K562 (cell line): ENCODE data around the gene CCR2. TPM values are rescaled to one million over a fixed set of nuclear protein-coding genes. Genes with fewer than 3 reads are reported as not detected.
A peak's percentile ranks its signal among the peaks of the same experiment; 100 is the strongest.

Source experiments
- ATAC-seq: fragments of 200-7000 bp; cut with Tn5 transposase; 3 replicates; pipeline ENCODE4 v1.9.1; 2020; ENCODE audit warnings: moderate library complexity
- BruUV-seq: library from RNA; stranded (reverse); fragments of 400-500 nt; replicated peaks from 2 replicates; lab custom pipeline; 2021; lab: Mats Ljungman, UMichigan
- CTCF ChIA-PET: fragments of 300-600 bp; formaldehyde crosslinking; extraction: SDS; loops from one replicate; lab custom pipeline; 2021; ENCODE audit warnings: low intra/inter-chr PET ratio; lab: Yijun Ruan, JAX
- POLR2A ChIA-PET: fragments of 300-600, 350-650 bp; sonication (Branson Sonifier 250); formaldehyde crosslinking; extraction: SDS; loops from one replicate; lab custom pipeline; 2021; ENCODE audit warnings: antibody characterized with exemption, inconsistent platforms; lab: Yijun Ruan, JAX
- DNase-seq, 4 experiments: peaks; one replicate each; pipeline versions ENCODE4 v3.0.0 to v3.0.0-alpha.2; 2011 to 2018; ENCODE audit warnings: low spot score in 3 of 4, mixed read lengths in 3 of 4; ENCODE audit errors: extremely low read depth in 1 of 4
- FAIRE-seq: peaks from 2 replicates; lab custom pipeline; 2011; peaks lifted over from hg19 to GRCh38; lab: Jason Lieb, UNC
- H2AFZ ChIP-seq: 2 replicates; pipeline ENCODE4 v1.6.0; 2011; ENCODE audit warnings: low read depth, low read length, control low read depth, inconsistent platforms
- H3K27ac ChIP-seq: fragments of 200-600 bp; 3 replicates; pipeline ENCODE4 v1.8.0; 2011; ENCODE audit warnings: low read depth, mild to moderate bottlenecking, control low read depth, inconsistent platforms, low read length, moderate library complexity, mixed read lengths; ENCODE audit errors: extremely low read depth
- H3K27me3 ChIP-seq, 2 experiments: fragments of 300-600 bp in 1 of 2; 2 replicates in 1 of 2; 3 replicates in 1 of 2; pipeline versions ENCODE4 v1.6.0 to v1.8.0; 2011; ENCODE audit warnings: inconsistent platforms in 2 of 2, low read length in 2 of 2, mild to moderate bottlenecking in 1 of 2, mixed read lengths in 1 of 2, moderate library complexity in 1 of 2; ENCODE audit not compliant: control insufficient read depth in 2 of 2, insufficient read depth in 2 of 2
- H3K36me3 ChIP-seq: fragments of 300-600 bp; 3 replicates; pipeline ENCODE4 v1.8.0; 2011; ENCODE audit warnings: mild to moderate bottlenecking, low read length, inconsistent platforms; ENCODE audit not compliant: control insufficient read depth, insufficient read depth
- H3K4me1 ChIP-seq, 2 experiments: fragments of 200-600 bp in 1 of 2; replicated peaks in 1 of 2; 2 replicates in 1 of 2; 3 replicates in 1 of 2; pipeline versions ENCODE4 v1.5.1 to v1.8.0; 2011; ENCODE audit warnings: inconsistent platforms in 2 of 2, low read length in 2 of 2, mild to moderate bottlenecking in 1 of 2, mixed read lengths in 1 of 2, moderate library complexity in 1 of 2; ENCODE audit not compliant: control insufficient read depth in 2 of 2, insufficient read depth in 2 of 2
- H3K4me2 ChIP-seq: 2 replicates; pipeline ENCODE4 v1.6.1; 2011; ENCODE audit warnings: low read length, control low read depth, inconsistent platforms, mixed read lengths; ENCODE audit not compliant: insufficient read depth
- H3K4me3 ChIP-seq: fragments of 200-600 bp; sonication (generic), shearing (Covaris generic); 2 replicates; pipeline ENCODE4 v1.5.1; 2016; ENCODE audit warnings: control low read depth, inconsistent platforms
- H3K79me2 ChIP-seq: fragments of 200-600 bp; 3 replicates; pipeline ENCODE4 v1.8.0; 2011; ENCODE audit warnings: low read length, inconsistent platforms; ENCODE audit not compliant: control insufficient read depth, insufficient read depth
- H3K9ac ChIP-seq, 2 experiments: 2 replicates each; pipeline versions ENCODE4 v1.6.0 to v1.6.1; 2011; ENCODE audit warnings: low read depth in 2 of 2, low read length in 2 of 2, control low read depth in 1 of 2, inconsistent platforms in 1 of 2, mild to moderate bottlenecking in 1 of 2, mixed read lengths in 1 of 2; ENCODE audit not compliant: insufficient read depth in 1 of 2
- H3K9me1 ChIP-seq: one replicate; pipeline ENCODE4 v1.6.0; 2011; ENCODE audit warnings: inconsistent platforms, mild to moderate bottlenecking, low read length, moderate library complexity; ENCODE audit not compliant: control insufficient read depth, insufficient read depth
- H3K9me3 ChIP-seq: replicated peaks from 2 replicates; pipeline ENCODE4 v1.5.1; 2011; ENCODE audit warnings: low read depth, low read length, inconsistent platforms; ENCODE audit not compliant: control insufficient read depth, insufficient read depth
- H4K20me1 ChIP-seq: replicated peaks from 2 replicates; pipeline ENCODE4 v1.6.1; 2011; ENCODE audit warnings: low read length, inconsistent platforms, mixed read lengths; ENCODE audit not compliant: control insufficient read depth, insufficient read depth
- ATF1 ChIP-seq, 2 experiments: fragments of 450-650 bp in 1 of 2; IDR thresholded peaks; 2 replicates each; pipeline ENCODE4 v1.6.1; 2016; ENCODE audit warnings: missing compliant biosample characterization in 1 of 2, missing genetic modification characterization in 1 of 2
- BCOR ChIP-seq: fragments of 450-650 bp; IDR thresholded peaks from 2 replicates; pipeline ENCODE4 v1.6.1; 2016
- CAMTA2 ChIP-seq: fragments of 250-450 bp; sonication (Bioruptor Pico); conservative IDR thresholded peaks from 2 replicates; pipeline ENCODE4 v1.5.1; 2022
- CHD4 ChIP-seq: fragments of 200-600 bp; sonication (generic); IDR thresholded peaks from 3 replicates; pipeline ENCODE4 v1.6.1; 2012; ENCODE audit warnings: low read depth, mild to moderate bottlenecking, mixed read lengths, low read length, inconsistent platforms; ENCODE audit not compliant: insufficient read depth, insufficient replicate concordance, poor library complexity, severe bottlenecking
- CREBBP ChIP-seq: IDR thresholded peaks from one replicate; pipeline ENCODE4 v1.6.1; 2012; ENCODE audit warnings: low read depth, mild to moderate bottlenecking, control low read depth, inconsistent platforms, low read length
- HBP1 ChIP-seq: fragments of 450-650 bp; formaldehyde crosslinking; IDR thresholded peaks from 2 replicates; pipeline ENCODE4 v1.4.0; 2022; ENCODE audit warnings: missing genetic modification characterization
- NFE2 ChIP-seq: IDR thresholded peaks from 2 replicates; pipeline ENCODE4 v1.6.1; 2014; ENCODE audit warnings: antibody characterized with exemption, low read depth
- NR2C1 ChIP-seq, 2 experiments: fragments of 450-650 bp; IDR thresholded peaks; 2 replicates each; pipeline ENCODE4 v1.6.1; 2017; ENCODE audit warnings: mild to moderate bottlenecking in 2 of 2, antibody characterized with exemption in 1 of 2, inconsistent platforms in 1 of 2, missing compliant biosample characterization in 1 of 2, missing genetic modification characterization in 1 of 2
- RBM25 ChIP-seq: fragments of 200-400 bp; formaldehyde crosslinking; IDR thresholded peaks from 2 replicates; pipeline ENCODE4 v1.6.1; 2018; ENCODE audit warnings: low read length, low read depth, moderate library complexity; ENCODE audit not compliant: severe bottlenecking
- RCOR1 ChIP-seq, 2 experiments: IDR thresholded peaks; 2 replicates each; pipeline ENCODE4 v1.6.1; 2012; ENCODE audit warnings: low read depth in 2 of 2, low read length in 2 of 2, borderline replicate concordance in 1 of 2, improper control_type of control experiment in 1 of 2
- SMARCA5 ChIP-seq: fragments of 450-650 bp; IDR thresholded peaks from 2 replicates; pipeline ENCODE4 v1.6.1; 2016
- YY1 ChIP-seq, 3 experiments: IDR thresholded peaks; 2 replicates each; pipeline ENCODE4 v1.6.1; 2011; ENCODE audit warnings: low read length in 2 of 3, mild to moderate bottlenecking in 2 of 3, moderate library complexity in 2 of 3, borderline replicate concordance in 1 of 3, control low read depth in 1 of 3, low read depth in 1 of 3; ENCODE audit not compliant: insufficient read depth in 3 of 3, insufficient replicate concordance in 2 of 3, control insufficient read depth in 1 of 3, insufficient read length in 1 of 3; ENCODE audit errors: extremely low read depth in 1 of 3
- ZNF263 ChIP-seq: sonication (generic); formaldehyde crosslinking; IDR thresholded peaks from 2 replicates; pipeline ENCODE4 v1.8.0; 2022; ENCODE audit warnings: mild to moderate bottlenecking, missing genetic modification reagents, borderline replicate concordance
- WGBS: fragments of 100-300 bp; shearing (Covaris generic); methylation state at CpG from one replicate; pipeline ENCODE4 v1.1.6; 2016; ENCODE audit warnings: low coverage, mixed read lengths; ENCODE audit not compliant: insufficient coverage; ENCODE audit errors: missing lambda C conversion rate; 5-methylcytosine and 5-hydroxymethylcytosine counted together
- in situ Hi-C: fragments of 300-500 bp; cut with MboI; formaldehyde crosslinking; loops from 4 replicates; pipeline ENCODE4 v1.15.0; 2018; ENCODE audit warnings: inconsistent platforms, mixed read lengths
- intact Hi-C: fragments of 100-400 bp; cut with micrococcal nuclease; formaldehyde crosslinking; loops from 2 replicates; pipeline ENCODE4 v1.14.2; 2022
- polyA plus RNA-seq, 8 experiments: library from polyadenylated mRNA; depleted of rRNA in 4 of 8; stranded (reverse) in 5 of 8; unstranded in 3 of 8; fragments of >200 nt; fragmentation: Nextera tagmentation in 2 of 8; fragmentation: Illumina TruSeq in 1 of 8; extraction: Ambion mirVana in 2 of 8; extraction: Trizol in 1 of 8; gene quantifications; 2 replicates each; pipeline versions ENCODE4 v1.2.1 to v1.2.3, GENCODE V29; 2011 to 2014; ENCODE audit warnings: inconsistent platforms in 1 of 8, missing spikeins in 1 of 8
- total RNA-seq, 7 experiments: library from RNA; depleted of rRNA in 6 of 7; stranded (reverse); fragments of >200 nt in 6 of 7; fragmentation: Illumina TruSeq in 2 of 7; extraction: Trizol in 2 of 7; gene quantifications; 2 replicates each; pipeline versions ENCODE4 v1.2.1 to v1.2.3, GENCODE V29; 2011 to 2021; ENCODE audit warnings: low replicate concordance in 1 of 7
- TF ChIP-seq, protein P1 (sequence below), 2 experiments: fragments of 450-650 bp in 1 of 2; sonication (generic) in 1 of 2; formaldehyde crosslinking in 1 of 2; IDR thresholded peaks in 1 of 2; conservative IDR thresholded peaks in 1 of 2; 2 replicates each; pipeline versions ENCODE4 v1.6.1 to v1.8.1; 2016 to 2023; ENCODE audit warnings: mild to moderate bottlenecking in 2 of 2, moderate library complexity in 2 of 2, inconsistent platforms in 1 of 2, missing genetic modification reagents in 1 of 2
- TF ChIP-seq, protein P2 (sequence below): IDR thresholded peaks from 2 replicates; pipeline ENCODE4 v1.6.1; 2011; ENCODE audit warnings: borderline replicate concordance, low read depth, mild to moderate bottlenecking, moderate library complexity, low read length; ENCODE audit not compliant: insufficient read depth, poor library complexity, severe bottlenecking

CCR2 gene
- total and polyA plus RNA-seq, 9 of the 15 experiments (the other 6 are each of a cell fraction or from before 2014, with no cell fraction given) = not detected

- peak; percentile 69 for FAIRE-seq
- ATAC-seq = peak; percentile 88
- Histone ChIP-seq H3K27ac (no peak overlapping the region), H3K9me1 (no peaks in the 10 kb centered on the region), H3K27me3 (peaks cover 0 to 17% of the 10 kb centered on the region in 2 experiments; a peak in 2 of 5 replicates), H3K4me3 (no peak overlapping the region), H2AFZ (peak overlapping the region; percentile 34; the same call in 1 of the 2 replicates), H4K20me1 (no peaks in the 10 kb centered on the region), H3K79me2 (no peaks in the 10 kb centered on the region), H3K9me3 (no peaks in the 10 kb centered on the region), H3K4me2 (peak overlapping the region; percentile 50), H3K4me1 (peaks cover 5 to 38% of the 10 kb centered on the region in 2 experiments), H3K36me3 (no peaks in the 10 kb centered on the region), H3K9ac (no peak overlapping the region)
- 3% methylated on average over 6 of the region's 6 CpGs for WGBS
- ChIA-PET POLR2A (interaction anchor here (0.7 to 1.2 kb wide), 3 partner anchors 9 to 1657 kb away, joined by 3 read pairs; no protein-coding TSS in a partner anchor), CTCF (no interaction called here)
- DNase-seq = peak; percentile 48 to 59 (median 55)
- intact Hi-C loops = loop anchor here (1.0 kb wide), 1 partner anchor 32 kb away; no protein-coding TSS in a partner anchor
- no TSS peak for BruUV-seq
- in situ Hi-C loops = no loop called here
- TF ChIP-seq NR2C1 (IDR thresholded peaks at IDR 0.05) = peak; percentile 30; the same call in 1 of the 2 replicates
- peak; percentile 68; the same call in 1 of the 2 replicates for TF ChIP-seq NR2C1 (tag; IDR thresholded peaks at IDR 0.05)
- TF ChIP-seq NFE2 = 0 out of 2 replicates have a peak, but pooled peaks have one; percentile 5
- 0 out of 2 replicates have a peak, but pooled peaks have one; percentile 11 for TF ChIP-seq ZNF263 (CRISPR knock-in tag)
- TF ChIP-seq, protein P1, sequence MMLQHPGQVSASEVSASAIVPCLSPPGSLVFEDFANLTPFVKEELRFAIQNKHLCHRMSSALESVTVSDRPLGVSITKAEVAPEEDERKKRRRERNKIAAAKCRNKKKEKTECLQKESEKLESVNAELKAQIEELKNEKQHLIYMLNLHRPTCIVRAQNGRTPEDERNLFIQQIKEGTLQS (IDR thresholded peaks at IDR 0.05) = peak; percentile 64
- TF ChIP-seq, protein P1 (CRISPR knock-in tag; conservative IDR thresholded peaks at IDR 0.05) = no peak
- peak in 1 of 2 experiments; percentile 38; a peak in 1 of 4 replicates for TF ChIP-seq RCOR1 (IDR thresholded peaks at IDR 0.05; ENCODE audit: borderline replicate concordance in 1 of 2, low read depth in 2 of 2, low read length in 2 of 2)
- peak; percentile 52; the same call in 1 of the 2 replicates for TF ChIP-seq BCOR
- peak; percentile 68; the same call in 1 of the 2 replicates for TF ChIP-seq SMARCA5
- peak; percentile 69 for TF ChIP-seq CHD4
- TF ChIP-seq HBP1 = 0 out of 2 replicates have a peak, but pooled peaks have one; percentile 50
- TF ChIP-seq, protein P2, sequence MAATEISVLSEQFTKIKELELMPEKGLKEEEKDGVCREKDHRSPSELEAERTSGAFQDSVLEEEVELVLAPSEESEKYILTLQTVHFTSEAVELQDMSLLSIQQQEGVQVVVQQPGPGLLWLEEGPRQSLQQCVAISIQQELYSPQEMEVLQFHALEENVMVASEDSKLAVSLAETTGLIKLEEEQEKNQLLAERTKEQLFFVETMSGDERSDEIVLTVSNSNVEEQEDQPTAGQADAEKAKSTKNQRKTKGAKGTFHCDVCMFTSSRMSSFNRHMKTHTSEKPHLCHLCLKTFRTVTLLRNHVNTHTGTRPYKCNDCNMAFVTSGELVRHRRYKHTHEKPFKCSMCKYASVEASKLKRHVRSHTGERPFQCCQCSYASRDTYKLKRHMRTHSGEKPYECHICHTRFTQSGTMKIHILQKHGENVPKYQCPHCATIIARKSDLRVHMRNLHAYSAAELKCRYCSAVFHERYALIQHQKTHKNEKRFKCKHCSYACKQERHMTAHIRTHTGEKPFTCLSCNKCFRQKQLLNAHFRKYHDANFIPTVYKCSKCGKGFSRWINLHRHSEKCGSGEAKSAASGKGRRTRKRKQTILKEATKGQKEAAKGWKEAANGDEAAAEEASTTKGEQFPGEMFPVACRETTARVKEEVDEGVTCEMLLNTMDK = peak; percentile 35
- no peak for TF ChIP-seq ATF1 (CRISPR knock-in tag; IDR thresholded peaks at IDR 0.05)
- 0 out of 2 replicates have a peak, but pooled peaks have one; percentile 36 for TF ChIP-seq ATF1 (tag; IDR thresholded peaks at IDR 0.05)
- TF ChIP-seq YY1 (IDR thresholded peaks at IDR 0.05; ENCODE audit: borderline replicate concordance in 1 of 3, control insufficient read depth in 1 of 3, extremely low read depth in 1 of 3, insufficient read depth in 3 of 3, insufficient read length in 1 of 3, insufficient replicate concordance in 2 of 3, low read depth in 1 of 3, low read length in 2 of 3) = no peak
- peak; percentile 36 for TF ChIP-seq RBM25
- no peak for TF ChIP-seq CREBBP
- TF ChIP-seq CAMTA2 (CRISPR knock-in tag) = no peak
Observed at GRCh38 chr3:46395210-46395661, 41.3 kb downstream of the CCR2 start.
